ENCODE measurements around the gene ZNF804A. TPM values are rescaled to one million over a fixed set of nuclear protein-coding genes. Genes with fewer than 3 reads are reported as not detected.
"Not testable (repeated sequence)": the region's sequence is repeated elsewhere in the genome, so short reads cannot be mapped to it uniquely, and the experiment has no call there.

Gene ZNF804A
- total RNA-seq, 2 experiments from 2014 or later = not detected

DNA sequence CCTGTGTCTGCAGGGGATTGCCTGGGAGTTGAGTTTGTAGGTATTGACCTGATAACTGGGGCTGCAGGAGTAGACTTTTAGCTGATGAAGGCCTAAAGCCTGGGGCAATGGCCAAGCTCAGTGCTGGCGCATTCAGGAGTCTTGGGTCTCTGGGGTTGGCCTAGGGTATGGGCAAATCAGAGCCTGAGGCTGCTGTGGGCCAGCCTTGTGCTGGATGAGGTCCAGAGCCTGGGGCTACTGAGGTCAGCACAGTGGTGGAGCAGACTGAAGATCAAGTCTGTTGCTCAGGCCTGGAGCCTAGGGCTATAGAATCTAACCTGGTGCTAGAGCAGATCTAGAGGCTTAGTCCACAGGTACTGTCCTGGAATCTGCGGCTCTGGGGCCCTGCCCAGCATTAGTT lies 262.4 kb downstream of the ZNF804A start:
- no peaks in the 10 kb centered on the region for H3K27me3 Mint-ChIP-seq
- no peaks in the 10 kb centered on the region for H3K36me3 Mint-ChIP-seq (ENCODE audit: low read depth)
- intact Hi-C loops (cut with micrococcal nuclease) = no loop called here
- H3K27ac Mint-ChIP-seq = no peak overlapping the region
- peaks cover 15% of the 10 kb centered on the region for H3K9me3 Mint-ChIP-seq
- H3K4me1 Mint-ChIP-seq (ENCODE audit: low read depth) = no peaks in the 10 kb centered on the region
- POLR2A ChIA-PET = no interaction called here
- CTCF ChIA-PET = no interaction called here
- no peak for ATAC-seq
- no peak overlapping the region for H3K4me3 Mint-ChIP-seq
- TF ChIP-seq, protein P1, sequence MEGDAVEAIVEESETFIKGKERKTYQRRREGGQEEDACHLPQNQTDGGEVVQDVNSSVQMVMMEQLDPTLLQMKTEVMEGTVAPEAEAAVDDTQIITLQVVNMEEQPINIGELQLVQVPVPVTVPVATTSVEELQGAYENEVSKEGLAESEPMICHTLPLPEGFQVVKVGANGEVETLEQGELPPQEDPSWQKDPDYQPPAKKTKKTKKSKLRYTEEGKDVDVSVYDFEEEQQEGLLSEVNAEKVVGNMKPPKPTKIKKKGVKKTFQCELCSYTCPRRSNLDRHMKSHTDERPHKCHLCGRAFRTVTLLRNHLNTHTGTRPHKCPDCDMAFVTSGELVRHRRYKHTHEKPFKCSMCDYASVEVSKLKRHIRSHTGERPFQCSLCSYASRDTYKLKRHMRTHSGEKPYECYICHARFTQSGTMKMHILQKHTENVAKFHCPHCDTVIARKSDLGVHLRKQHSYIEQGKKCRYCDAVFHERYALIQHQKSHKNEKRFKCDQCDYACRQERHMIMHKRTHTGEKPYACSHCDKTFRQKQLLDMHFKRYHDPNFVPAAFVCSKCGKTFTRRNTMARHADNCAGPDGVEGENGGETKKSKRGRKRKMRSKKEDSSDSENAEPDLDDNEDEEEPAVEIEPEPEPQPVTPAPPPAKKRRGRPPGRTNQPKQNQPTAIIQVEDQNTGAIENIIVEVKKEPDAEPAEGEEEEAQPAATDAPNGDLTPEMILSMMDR (IDR thresholded peaks at IDR 0.05) = no peak
- no peak for DNase-seq

DNA sequence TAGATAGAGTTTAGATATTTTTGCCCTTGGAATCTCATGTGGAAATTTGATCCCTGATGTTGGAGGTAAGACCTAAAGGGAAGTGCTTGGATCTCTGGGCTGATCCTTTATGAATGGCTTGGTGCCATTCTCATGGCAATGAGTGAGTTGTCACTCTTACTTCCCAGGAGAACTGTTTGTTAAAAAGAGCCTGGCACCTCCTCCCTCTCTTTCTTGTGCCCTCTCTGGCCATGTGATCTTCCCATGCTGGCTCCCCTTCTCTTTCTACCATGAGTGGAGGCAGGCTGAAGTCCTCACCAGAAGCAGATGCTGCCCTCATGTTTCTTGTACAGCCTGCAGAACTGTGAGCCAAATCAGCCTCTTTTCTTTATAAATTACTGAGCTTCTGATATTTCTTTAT lies 276.9 kb downstream of the ZNF804A start:
- Mint-ChIP-seq H3K27me3 (no peaks in the 10 kb centered on the region), H3K4me1 (ENCODE audit: low read depth) (no peaks in the 10 kb centered on the region), H3K4me3 (no peak overlapping the region), H3K36me3 (ENCODE audit: low read depth) (no peaks in the 10 kb centered on the region), H3K27ac (no peak overlapping the region), H3K9me3 (no peaks in the 10 kb centered on the region)
- ATAC-seq (no peak), DNase-seq (no peak)
- ChIA-PET CTCF (no interaction called here), POLR2A (no interaction called here)
- intact Hi-C loops (cut with micrococcal nuclease) = no loop called here
- TF ChIP-seq, protein P1 (IDR thresholded peaks at IDR 0.05) = no peak

DNA sequence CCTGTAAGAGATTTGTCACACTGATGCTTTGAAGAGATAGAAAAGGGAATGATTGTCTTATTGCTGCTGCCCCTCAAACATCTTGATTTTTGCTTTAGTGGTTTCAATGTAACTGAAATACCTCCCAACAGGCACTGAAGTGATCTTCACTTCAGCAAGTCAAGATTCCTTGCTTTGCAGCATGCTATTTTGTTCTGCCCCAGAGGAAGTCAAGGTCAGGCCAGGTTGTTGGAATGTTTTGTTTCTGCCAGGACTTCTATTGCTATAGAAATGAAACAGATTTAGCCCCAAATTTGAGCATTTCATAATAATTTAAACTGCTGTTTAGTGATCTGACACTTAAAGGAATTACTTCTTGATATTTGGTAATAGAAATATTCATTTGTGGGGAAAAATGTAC lies 277.6 kb downstream of the ZNF804A start:
- POLR2A ChIA-PET = no interaction called here

DNA sequence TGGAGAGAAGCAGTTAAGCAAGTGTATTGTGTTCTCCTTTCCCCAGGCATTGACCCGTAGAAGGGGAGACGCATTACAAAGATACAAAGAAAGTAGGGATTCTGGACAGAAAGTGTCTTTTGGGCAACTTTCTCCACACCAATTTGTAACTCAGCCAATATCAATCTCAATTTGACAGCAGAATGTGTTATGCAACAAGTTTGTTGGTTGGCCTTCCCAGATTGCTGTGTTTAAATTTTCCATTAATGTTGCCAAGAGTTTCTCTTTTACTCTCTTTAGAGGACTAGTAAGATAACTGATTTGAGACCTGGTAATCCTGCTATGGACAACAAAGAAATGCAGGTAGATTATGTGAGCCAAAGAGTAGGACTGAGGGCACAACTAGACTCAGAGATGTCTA lies 279.6 kb downstream of the ZNF804A start:
- H3K27me3 Mint-ChIP-seq = no peaks in the 10 kb centered on the region
- no peak for ATAC-seq
- ChIA-PET CTCF (no interaction called here), POLR2A (no interaction called here)
- intact Hi-C loops (cut with micrococcal nuclease) = no loop called here
- no peak overlapping the region for H3K27ac Mint-ChIP-seq
- H3K9me3 Mint-ChIP-seq = no peaks in the 10 kb centered on the region
- no peak overlapping the region for H3K4me3 Mint-ChIP-seq
- TF ChIP-seq, protein P1 (IDR thresholded peaks at IDR 0.05) = no peak
- H3K36me3 Mint-ChIP-seq (ENCODE audit: low read depth) = no peaks in the 10 kb centered on the region
- H3K4me1 Mint-ChIP-seq (ENCODE audit: low read depth) = no peaks in the 10 kb centered on the region
- DNase-seq = no peak

More for the DNA sequence above, 277.6 kb downstream of the ZNF804A start:
- TF ChIP-seq, protein P1 (IDR thresholded peaks at IDR 0.05) = no peak
- H3K9me3 Mint-ChIP-seq = no peaks in the 10 kb centered on the region
- H3K27me3 Mint-ChIP-seq = no peaks in the 10 kb centered on the region
- H3K36me3 Mint-ChIP-seq (ENCODE audit: low read depth) = no peaks in the 10 kb centered on the region
- no peak overlapping the region for H3K27ac Mint-ChIP-seq
- no peak for ATAC-seq
- no peak for DNase-seq
- no peaks in the 10 kb centered on the region for H3K4me1 Mint-ChIP-seq (ENCODE audit: low read depth)
- intact Hi-C loops (cut with micrococcal nuclease) = no loop called here
- no peak overlapping the region for H3K4me3 Mint-ChIP-seq
- CTCF ChIA-PET = no interaction called here

DNA sequence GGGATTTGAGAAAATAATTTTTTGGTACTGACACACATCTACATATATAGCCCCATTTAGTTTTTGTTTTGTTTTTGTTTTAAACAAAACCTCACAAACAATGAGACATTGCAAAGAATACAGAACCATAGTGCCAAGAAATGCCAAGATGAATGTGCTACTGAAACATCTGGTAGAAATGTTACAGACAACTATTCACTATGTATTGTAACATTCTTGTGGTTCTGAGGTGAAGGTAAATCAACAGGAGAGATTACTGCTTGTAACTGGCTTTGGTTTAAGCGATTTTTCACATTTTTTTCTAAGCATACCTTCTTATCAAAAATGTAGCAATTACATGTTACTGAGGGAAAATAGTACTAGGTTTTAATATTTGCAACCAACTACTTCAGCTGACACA lies 281.3 kb downstream of the ZNF804A start:
- Mint-ChIP-seq H3K36me3 (ENCODE audit: low read depth) (no peaks in the 10 kb centered on the region), H3K27ac (no peak overlapping the region), H3K9me3 (peaks cover 2% of the 10 kb centered on the region), H3K4me3 (no peak overlapping the region), H3K4me1 (ENCODE audit: low read depth) (no peaks in the 10 kb centered on the region), H3K27me3 (no peaks in the 10 kb centered on the region)
- ATAC-seq = no peak
- intact Hi-C loops (cut with micrococcal nuclease) = no loop called here
- CTCF ChIA-PET = no interaction called here
- POLR2A ChIA-PET = no interaction called here
- no peak for DNase-seq
- TF ChIP-seq, protein P1 (IDR thresholded peaks at IDR 0.05) = no peak

DNA sequence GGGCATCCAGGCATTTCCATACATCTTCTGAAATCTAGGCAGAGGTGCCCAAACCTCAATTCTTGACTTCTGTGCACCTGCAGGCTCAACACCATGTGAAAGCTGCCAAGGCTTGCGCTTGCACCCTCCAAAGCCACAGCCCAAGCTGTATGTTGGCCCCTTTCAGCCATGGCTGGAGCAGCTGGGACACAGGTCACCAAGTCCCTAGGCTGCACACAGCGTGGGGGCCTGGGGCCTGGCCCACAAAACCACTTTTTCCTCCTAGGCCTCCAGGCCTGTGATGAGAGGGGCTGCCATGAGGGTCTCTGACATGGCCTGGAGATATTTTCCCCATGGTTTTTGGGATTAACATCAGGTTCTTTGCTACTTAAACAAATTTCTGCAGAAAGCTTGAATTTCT lies 288.3 kb downstream of the ZNF804A start:
- H3K36me3 Mint-ChIP-seq (ENCODE audit: low read depth); POLR2A ChIA-PET; H3K4me3 Mint-ChIP-seq; H3K27ac Mint-ChIP-seq; H3K4me1 Mint-ChIP-seq (ENCODE audit: low read depth); ATAC-seq; DNase-seq; H3K9me3 Mint-ChIP-seq; H3K27me3 Mint-ChIP-seq; intact Hi-C loops (cut with micrococcal nuclease); CTCF ChIA-PET: not testable (repeated sequence)
